ENCODE measurements around the gene FBXO17. TPM values are rescaled to one million over a fixed set of nuclear protein-coding genes. Genes with fewer than 3 reads are reported as not detected.

The FBXO17 gene
- total and polyA plus RNA-seq, 2 of the 13 experiments (the other 11 are each of a cell fraction or from before 2014, with no cell fraction given) = 22.1 to 58.7 TPM

DNA sequence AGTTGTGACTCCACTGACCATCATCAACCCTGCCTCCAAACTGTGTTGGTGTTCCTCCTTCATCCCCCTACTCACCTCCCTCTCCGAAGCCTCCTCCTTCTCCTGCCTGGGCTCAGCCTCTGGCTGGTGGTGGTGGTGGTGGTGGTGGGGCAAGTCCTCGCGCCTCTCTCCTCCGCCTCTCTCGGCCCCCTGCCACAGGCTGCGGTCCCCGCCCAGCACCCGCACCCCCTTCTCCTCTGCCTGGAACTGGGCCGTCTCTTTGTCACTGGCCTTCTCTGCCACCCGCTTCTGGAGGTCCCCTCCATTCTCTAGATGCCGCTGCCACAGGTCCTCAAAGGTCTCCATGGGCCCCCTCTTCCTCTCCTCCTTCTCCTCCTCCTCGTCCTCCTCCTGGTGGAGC is 65.1 kb downstream of the FBXO17 start (continued):
- TF ChIP-seq, protein P1, sequence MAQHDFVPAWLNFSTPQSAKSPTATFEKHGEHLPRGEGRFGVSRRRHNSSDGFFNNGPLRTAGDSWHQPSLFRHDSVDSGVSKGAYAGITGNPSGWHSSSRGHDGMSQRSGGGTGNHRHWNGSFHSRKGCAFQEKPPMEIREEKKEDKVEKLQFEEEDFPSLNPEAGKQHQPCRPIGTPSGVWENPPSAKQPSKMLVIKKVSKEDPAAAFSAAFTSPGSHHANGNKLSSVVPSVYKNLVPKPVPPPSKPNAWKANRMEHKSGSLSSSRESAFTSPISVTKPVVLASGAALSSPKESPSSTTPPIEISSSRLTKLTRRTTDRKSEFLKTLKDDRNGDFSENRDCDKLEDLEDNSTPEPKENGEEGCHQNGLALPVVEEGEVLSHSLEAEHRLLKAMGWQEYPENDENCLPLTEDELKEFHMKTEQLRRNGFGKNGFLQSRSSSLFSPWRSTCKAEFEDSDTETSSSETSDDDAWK (CRISPR knock-in tag; IDR thresholded peaks at IDR 0.05) = no peak
- TF ChIP-seq ZBTB37 (CRISPR knock-in tag; IDR thresholded peaks at IDR 0.05) = no peak
- no peak for TF ChIP-seq AGO1 (IDR thresholded peaks at IDR 0.05; ENCODE audit: low read depth, low read length, poor library complexity, severe bottlenecking)

GRCh38 chr19:38908911-38909310 is 66.6 kb downstream of the FBXO17 start:
- H3K27me3 ChIP-seq (ENCODE audit: control insufficient read depth in 1 of 2, insufficient read depth in 2 of 2, low read length in 2 of 2) = no peaks in the 10 kb centered on the region
- H3K36me3 ChIP-seq (replicated peaks in 1 of 2; ENCODE audit: control insufficient read depth in 1 of 2, insufficient read depth in 2 of 2, low read length in 2 of 2) = peaks cover 4 to 12% of the 10 kb centered on the region in 2 experiments; a peak in 3 of 5 replicates
- H4K20me1 ChIP-seq (ENCODE audit: insufficient read depth, low read length) = no peaks in the 10 kb centered on the region
- H3K4me1 ChIP-seq (ENCODE audit: insufficient read depth, low read length) = 0 out of 2 replicates have a peak, but pooled peaks cover 10% of the 10 kb centered on the region
- H3K4me2 ChIP-seq (ENCODE audit: low read depth, low read length) = no peak overlapping the region
- ChIA-PET CTCF (ENCODE audit: low intra/inter-chr PET ratio, low total read pairs) (no interaction called here), POLR2A (interaction anchor here (0.5 to 1.6 kb wide), 2 partner anchors 21 to 194 kb away, joined by 3 to 4 read pairs; partner anchors contain the start of genes MRPS12 and SARS2)
- ATAC-seq (no peak), DNase-seq (ENCODE audit: low spot score) (no peak), FAIRE-seq (no peak)
- in situ Hi-C loops (cut with HindIII; ENCODE audit: extremely low pct_ligation_motif_present, low pct_unique_long_range_greater_than_20kb) = loop anchor here (25.0 kb wide), 1 partner anchor 172 kb away; the partner anchor contains the start of gene CAPN12
- intact Hi-C loops (cut with micrococcal nuclease; ENCODE audit: unreplicated experiment) = no loop called here
- BruUV-seq (replicated peaks) = no TSS peak
- H3K9ac ChIP-seq (ENCODE audit: insufficient read depth, low read depth, low read length) = no peak overlapping the region
- no peak for TF ChIP-seq HOMEZ (CRISPR knock-in tag; IDR thresholded peaks at IDR 0.05; ENCODE audit: low read depth)
- TF ChIP-seq ZSCAN30 (CRISPR knock-in tag; IDR thresholded peaks at IDR 0.05) = no peak
- TF ChIP-seq POLR2AphosphoS2 (IDR thresholded peaks at IDR 0.05; ENCODE audit: low read depth, low read length) = 0 out of 2 replicates have a peak, but pooled peaks have one; percentile 39
- no peak overlapping the region for H2AFZ ChIP-seq (ENCODE audit: low read length)
- WGBS (ENCODE audit: low lambda C conversion rate) = 93% methylated on average over 6 of the region's 10 CpGs
- H3K79me2 ChIP-seq (ENCODE audit: insufficient read depth, low read length) = no peaks in the 10 kb centered on the region
- no peaks in the 10 kb centered on the region for H3K9me3 ChIP-seq (ENCODE audit: low read length)
- no peak overlapping the region for H3K27ac ChIP-seq (ENCODE audit: extremely low read length, insufficient read depth, low read length)
- H3K4me3 ChIP-seq (replicated peaks in 1 of 3; ENCODE audit: insufficient read depth in 1 of 3, low read depth in 2 of 3, low read length in 3 of 3) = no peak overlapping the region
